Body of pancreas (tissue), 4 donors: ENCODE measurements around the gene ZNF439.
"Not testable (repeated sequence)": the region's sequence is repeated elsewhere in the genome, so short reads cannot be mapped to it uniquely, and the experiment has no call there.

Source experiments
- CTCF ChIP-seq, 7 experiments: fragments of 450-650 bp in 4 of 7; fragments of 200-600 bp in 3 of 7; sonication (generic) in 3 of 7; IDR thresholded peaks; one replicate each; pipeline ENCODE4 v1.5.1; 2016 to 2019; ENCODE audit warnings: antibody characterized with exemption in 7 of 7
- POLR2A ChIP-seq, 3 donors: fragments of 450-650 bp; IDR thresholded peaks; one replicate each; pipeline ENCODE4 v1.6.1; 2016; ENCODE audit warnings: antibody characterized with exemption in 3 of 3, mild to moderate bottlenecking in 2 of 3

- TF ChIP-seq CTCF, POLR2A (IDR thresholded peaks at IDR 0.05): not testable (repeated sequence)
Observed at GRCh38 chr19:11850289-11850688, 1.8 kb downstream of the ZNF439 start.
